ENCODE data around the gene FMNL3. TPM values are rescaled to one million over a fixed set of nuclear protein-coding genes. Genes with fewer than 3 reads are reported as not detected.

The FMNL3 gene
- total RNA-seq, 1 donor from 2014 or later, result 35.1 TPM

GRCh38 chr12:49696723-49697122 lies 10.5 kb downstream of the FMNL3 start:
- Histone ChIP-seq H3K4me3 (ENCODE audit: low read depth, low read length) (no peak overlapping the region), H3K27me3 (ENCODE audit: control insufficient read depth, insufficient read depth, low read length) (no peaks in the 10 kb centered on the region), H3K36me3 (ENCODE audit: control insufficient read depth, insufficient read depth, low read length) (no peaks in the 10 kb centered on the region)
- no peak for TF ChIP-seq CTCF (IDR thresholded peaks at IDR 0.05; ENCODE audit: insufficient read depth, low read length, poor library complexity, severe bottlenecking)
- no peak for DNase-seq (ENCODE audit: low read depth)

DNA sequence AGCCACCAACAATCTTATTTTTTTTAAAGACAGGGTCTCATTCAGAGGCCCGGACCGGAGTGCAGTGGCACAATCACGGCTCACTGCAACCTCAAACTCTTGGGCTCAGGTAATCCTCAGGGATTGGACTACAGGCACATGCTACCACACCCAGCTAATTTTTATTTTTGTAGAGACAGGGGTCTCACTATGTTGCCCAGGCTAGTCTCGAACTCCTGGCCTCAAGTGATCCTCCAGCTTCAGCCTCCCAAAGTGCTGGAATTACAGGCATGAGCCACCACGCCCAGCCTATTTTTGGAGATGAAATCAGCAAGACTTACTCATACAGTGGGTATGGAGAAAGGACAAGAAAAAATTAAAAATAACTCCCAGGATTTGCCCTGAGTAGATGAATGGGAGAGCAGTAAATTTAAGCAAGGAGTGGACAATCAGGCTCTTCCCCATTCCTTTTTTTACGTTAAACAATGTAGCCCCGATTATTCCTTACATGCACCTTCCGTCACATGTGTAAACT lies 13.2 kb downstream of the FMNL3 start:
- no peak overlapping the region for H3K4me3 ChIP-seq (ENCODE audit: low read depth, low read length)
- no peaks in the 10 kb centered on the region for H3K27me3 ChIP-seq (ENCODE audit: control insufficient read depth, insufficient read depth, low read length)
- no peak for TF ChIP-seq CTCF (IDR thresholded peaks at IDR 0.05; ENCODE audit: insufficient read depth, low read length, poor library complexity, severe bottlenecking)
- no peaks in the 10 kb centered on the region for H3K36me3 ChIP-seq (ENCODE audit: control insufficient read depth, insufficient read depth, low read length)
- no peak for DNase-seq (ENCODE audit: low read depth)

DNA sequence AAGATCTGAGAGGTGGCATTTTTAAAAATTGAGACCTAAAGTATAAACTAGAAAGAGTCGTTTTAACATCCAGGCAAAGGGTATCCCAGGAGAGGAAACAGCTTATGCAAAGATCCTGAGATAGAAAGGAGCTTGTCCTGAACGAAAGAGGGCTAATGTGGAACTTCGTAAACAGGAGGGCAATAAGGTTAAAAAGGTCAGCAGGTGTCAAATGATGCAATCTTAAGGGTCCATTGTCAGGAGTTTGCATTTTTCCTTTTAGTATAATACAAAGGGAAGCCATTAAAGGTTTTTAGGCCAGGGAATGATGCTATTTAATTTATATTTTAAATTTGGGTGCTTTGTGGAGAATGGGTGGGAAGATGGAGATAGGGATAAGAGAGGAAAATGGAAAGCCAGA lies 14.4 kb downstream of the FMNL3 start:
- no peaks in the 10 kb centered on the region for H3K36me3 ChIP-seq (ENCODE audit: control insufficient read depth, insufficient read depth, low read length)
- no peak for TF ChIP-seq CTCF (IDR thresholded peaks at IDR 0.05; ENCODE audit: insufficient read depth, low read length, poor library complexity, severe bottlenecking)
- H3K27me3 ChIP-seq (ENCODE audit: control insufficient read depth, insufficient read depth, low read length), result no peaks in the 10 kb centered on the region
- no peak for DNase-seq (ENCODE audit: low read depth)
- H3K4me3 ChIP-seq (ENCODE audit: low read depth, low read length), result no peak overlapping the region

GRCh38 chr12:49689785-49690184 lies 17.4 kb downstream of the FMNL3 start:
- no peak for DNase-seq (ENCODE audit: low read depth)
- Histone ChIP-seq H3K4me3 (ENCODE audit: low read depth, low read length) (no peak overlapping the region), H3K36me3 (ENCODE audit: control insufficient read depth, insufficient read depth, low read length) (no peaks in the 10 kb centered on the region), H3K27me3 (ENCODE audit: control insufficient read depth, insufficient read depth, low read length) (no peaks in the 10 kb centered on the region)
- TF ChIP-seq CTCF (IDR thresholded peaks at IDR 0.05; ENCODE audit: insufficient read depth, low read length, poor library complexity, severe bottlenecking), result no peak

- H3K4me3 ChIP-seq (ENCODE audit: low read depth, low read length), result no peak overlapping the region
- DNase-seq (ENCODE audit: low read depth), result no peak
- no peaks in the 10 kb centered on the region for H3K27me3 ChIP-seq (ENCODE audit: control insufficient read depth, insufficient read depth, low read length)
- H3K36me3 ChIP-seq (ENCODE audit: control insufficient read depth, insufficient read depth, low read length), result no peaks in the 10 kb centered on the region
- TF ChIP-seq CTCF (IDR thresholded peaks at IDR 0.05; ENCODE audit: insufficient read depth, low read length, poor library complexity, severe bottlenecking), result no peak
Measured at GRCh38 chr12:49689237-49689636, 18.0 kb downstream of the FMNL3 start.

GRCh38 chr12:49687941-49688340 lies 19.3 kb downstream of the FMNL3 start:
- Histone ChIP-seq H3K27me3 (ENCODE audit: control insufficient read depth, insufficient read depth, low read length) (no peaks in the 10 kb centered on the region), H3K36me3 (ENCODE audit: control insufficient read depth, insufficient read depth, low read length) (no peaks in the 10 kb centered on the region), H3K4me3 (ENCODE audit: low read depth, low read length) (no peak overlapping the region)
- no peak for TF ChIP-seq CTCF (IDR thresholded peaks at IDR 0.05; ENCODE audit: insufficient read depth, low read length, poor library complexity, severe bottlenecking)
- DNase-seq (ENCODE audit: low read depth), result no peak

Data from kidney epithelial cell (primary cell).